ENCODE measurements around the gene BTBD16.

GRCh38 chr10:122375679-122376160 lies 104.6 kb downstream of the BTBD16 start:
- TF ChIP-seq, protein P1, sequence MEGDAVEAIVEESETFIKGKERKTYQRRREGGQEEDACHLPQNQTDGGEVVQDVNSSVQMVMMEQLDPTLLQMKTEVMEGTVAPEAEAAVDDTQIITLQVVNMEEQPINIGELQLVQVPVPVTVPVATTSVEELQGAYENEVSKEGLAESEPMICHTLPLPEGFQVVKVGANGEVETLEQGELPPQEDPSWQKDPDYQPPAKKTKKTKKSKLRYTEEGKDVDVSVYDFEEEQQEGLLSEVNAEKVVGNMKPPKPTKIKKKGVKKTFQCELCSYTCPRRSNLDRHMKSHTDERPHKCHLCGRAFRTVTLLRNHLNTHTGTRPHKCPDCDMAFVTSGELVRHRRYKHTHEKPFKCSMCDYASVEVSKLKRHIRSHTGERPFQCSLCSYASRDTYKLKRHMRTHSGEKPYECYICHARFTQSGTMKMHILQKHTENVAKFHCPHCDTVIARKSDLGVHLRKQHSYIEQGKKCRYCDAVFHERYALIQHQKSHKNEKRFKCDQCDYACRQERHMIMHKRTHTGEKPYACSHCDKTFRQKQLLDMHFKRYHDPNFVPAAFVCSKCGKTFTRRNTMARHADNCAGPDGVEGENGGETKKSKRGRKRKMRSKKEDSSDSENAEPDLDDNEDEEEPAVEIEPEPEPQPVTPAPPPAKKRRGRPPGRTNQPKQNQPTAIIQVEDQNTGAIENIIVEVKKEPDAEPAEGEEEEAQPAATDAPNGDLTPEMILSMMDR (IDR thresholded peaks at IDR 0.05): no peak
- TF ChIP-seq POLR2A (IDR thresholded peaks at IDR 0.05): no peak

Measured in testis (tissue), 2 donors.